Measurements from ENCODE around the gene LHFPL2.

- TF ChIP-seq CTCF (IDR thresholded peaks at IDR 0.05) (no peak), POLR2A (IDR thresholded peaks at IDR 0.05) (no peak)
Measured at GRCh38 chr5:78550891-78551290, 97.7 kb downstream of the LHFPL2 start.

All from uterus (tissue), 2 donors.